T-helper 1 cell (primary cell): ENCODE results near the gene WARS2.

Source experiments
- DNase-seq, 5 donors: peaks; one replicate each; pipeline ENCODE4 v3.0.0-alpha.2; 2012 to 2020

Gene WARS2

GRCh38 chr1:119081700-119082099 lies 58.8 kb downstream of the WARS2 start:
- no peak for DNase-seq

DNA sequence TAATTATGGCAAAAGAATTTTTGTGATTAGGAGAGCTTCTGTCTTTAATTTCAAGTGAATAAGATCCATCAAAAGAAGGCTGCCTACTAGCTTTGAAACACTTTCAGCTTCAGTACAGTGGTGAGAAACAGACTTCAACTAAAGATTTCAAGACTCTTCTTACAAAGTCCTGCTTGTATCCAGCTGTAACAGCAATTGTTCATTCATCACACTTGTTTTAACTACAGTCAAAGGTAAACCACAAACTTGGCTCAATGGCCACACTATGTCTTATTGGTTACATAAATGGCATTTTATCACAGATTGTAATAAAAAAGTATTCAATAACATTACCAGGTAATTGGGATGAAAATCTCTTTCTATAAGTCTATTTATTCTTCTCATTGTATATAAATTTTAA lies 59.2 kb downstream of the WARS2 start:
- no peak for DNase-seq

- no peak for DNase-seq
Measured at GRCh38 chr1:119080586-119080985, 59.9 kb downstream of the WARS2 start.

DNA sequence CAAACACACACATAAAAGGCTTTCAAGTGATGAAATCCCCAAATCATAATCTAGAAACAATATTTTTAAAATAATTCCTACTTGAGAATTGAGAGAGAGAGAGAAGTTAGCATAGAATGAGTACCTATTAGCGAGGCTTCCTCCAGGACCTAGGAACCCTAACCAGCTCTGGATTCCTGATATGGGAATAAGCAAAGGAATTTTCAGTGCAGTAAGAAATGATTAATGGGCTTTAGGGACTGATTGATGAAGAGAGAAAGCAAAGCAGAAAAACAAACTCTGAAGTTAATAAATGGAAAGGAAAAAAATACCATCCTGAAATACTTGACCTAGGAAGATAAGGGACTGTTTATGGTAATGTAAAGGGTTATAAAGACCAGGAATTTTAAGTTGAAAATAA lies 60.6 kb downstream of the WARS2 start:
- no peak for DNase-seq

GRCh38 chr1:119075614-119076013 lies 64.8 kb downstream of the WARS2 start:
- DNase-seq: no peak

GRCh38 chr1:119071321-119071720 lies 69.1 kb downstream of the WARS2 start:
- no peak for DNase-seq

- no peak for DNase-seq
Measured at GRCh38 chr1:119069682-119070081, 70.8 kb downstream of the WARS2 start.

DNA sequence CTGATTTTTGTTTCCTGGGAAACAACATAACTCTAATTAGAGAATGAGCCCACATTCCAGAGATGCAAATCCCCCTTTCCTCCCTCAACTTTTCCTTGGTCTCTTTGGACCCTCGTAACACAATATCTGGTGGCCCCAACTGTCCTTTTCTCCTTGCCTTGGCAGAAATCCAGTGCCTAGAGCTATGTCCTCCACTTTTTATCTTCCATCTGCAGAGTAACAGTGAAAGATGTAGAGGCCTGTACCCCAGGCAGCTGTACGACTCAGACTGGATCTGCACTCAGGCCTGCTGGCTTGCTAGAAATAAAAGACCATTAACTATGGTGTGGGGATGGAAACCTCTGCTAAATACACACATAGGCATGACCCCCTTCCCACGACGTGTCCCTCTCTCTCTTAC lies 72.0 kb downstream of the WARS2 start:
- no peak for DNase-seq

- DNase-seq: no peak
Measured at GRCh38 chr1:119061700-119062099, 78.8 kb downstream of the WARS2 start.

- DNase-seq: no peak
Measured at GRCh38 chr1:119055568-119055967, 84.9 kb downstream of the WARS2 start.

DNA sequence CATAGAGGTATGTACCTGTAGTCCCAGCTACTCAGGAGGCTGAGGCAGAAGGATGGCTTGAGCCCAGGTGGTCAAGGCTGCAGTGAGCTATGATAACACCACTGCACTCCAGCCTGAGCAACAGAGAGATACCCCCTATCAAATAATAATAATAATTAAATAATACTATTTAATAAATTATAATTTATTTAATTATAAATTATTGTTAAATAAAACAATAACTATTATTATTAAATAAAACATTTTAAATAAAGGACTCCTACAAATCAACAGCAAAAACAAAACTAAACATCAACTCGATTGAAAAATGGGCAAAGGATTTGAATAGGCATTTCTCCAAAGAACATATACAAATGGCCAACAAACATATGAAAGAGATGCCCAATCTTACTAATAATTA lies 86.5 kb downstream of the WARS2 start:
- no peak for DNase-seq

DNA sequence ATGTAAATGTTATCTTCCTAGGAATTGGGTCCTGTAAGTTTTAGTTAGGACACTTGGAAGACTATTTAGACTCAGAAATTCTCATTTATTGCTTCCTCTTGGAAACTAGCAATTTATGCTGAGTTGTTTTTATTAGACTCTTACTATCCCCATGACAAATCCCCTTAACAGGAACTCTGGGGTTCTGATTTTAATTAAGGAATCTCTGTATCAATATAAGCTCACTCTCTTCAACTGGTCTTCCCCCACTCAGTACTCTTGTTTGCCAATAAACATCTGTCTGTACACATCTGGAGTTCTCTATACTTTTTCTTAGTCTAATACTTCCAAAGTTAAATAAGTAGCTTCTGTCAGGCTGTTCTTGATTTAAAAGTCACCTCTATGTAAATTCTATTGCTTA lies 88.2 kb downstream of the WARS2 start:
- no peak for DNase-seq

DNA sequence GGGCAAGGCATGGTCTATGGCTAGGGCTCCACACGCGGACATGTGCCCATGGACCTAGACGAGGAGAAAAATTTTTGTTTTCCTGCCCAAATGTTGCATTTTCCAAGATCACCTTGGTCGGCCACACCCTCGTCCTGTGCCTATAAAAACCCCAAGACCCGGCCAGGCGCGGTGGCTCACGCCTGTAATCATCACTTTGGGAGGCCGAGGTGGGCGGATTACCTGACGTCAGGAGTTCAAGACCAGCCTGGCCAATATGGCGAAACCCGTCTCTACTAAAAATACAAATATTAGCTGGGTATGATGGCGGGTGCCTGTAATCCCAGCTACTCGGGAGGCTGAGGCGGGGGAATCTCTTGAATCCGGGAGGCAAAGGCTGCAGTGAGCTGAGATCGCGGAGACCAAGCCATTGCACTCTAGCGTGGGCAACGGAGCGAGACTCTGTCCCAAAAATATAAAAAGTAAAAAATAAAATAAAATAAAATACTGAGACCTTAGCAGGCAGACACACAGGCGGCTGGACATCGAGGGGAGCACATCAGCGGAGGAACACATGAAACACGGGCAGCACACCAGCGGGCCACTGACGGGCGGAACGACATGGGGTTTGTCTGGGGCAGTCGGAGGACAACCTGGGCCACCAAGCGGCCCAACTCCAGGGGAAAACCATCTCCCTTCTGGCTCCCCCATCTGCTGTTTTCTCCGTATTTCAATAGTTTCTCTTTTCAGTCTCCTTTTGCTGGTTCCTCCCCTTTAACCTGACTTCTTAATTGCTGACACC lies 91.6 kb downstream of the WARS2 start:
- DNase-seq: no peak

- no peak for DNase-seq
Measured at GRCh38 chr1:119046785-119047438, 93.5 kb downstream of the WARS2 start.

- DNase-seq: no peak
Measured at GRCh38 chr1:119046429-119046784, 94.0 kb downstream of the WARS2 start.

DNA sequence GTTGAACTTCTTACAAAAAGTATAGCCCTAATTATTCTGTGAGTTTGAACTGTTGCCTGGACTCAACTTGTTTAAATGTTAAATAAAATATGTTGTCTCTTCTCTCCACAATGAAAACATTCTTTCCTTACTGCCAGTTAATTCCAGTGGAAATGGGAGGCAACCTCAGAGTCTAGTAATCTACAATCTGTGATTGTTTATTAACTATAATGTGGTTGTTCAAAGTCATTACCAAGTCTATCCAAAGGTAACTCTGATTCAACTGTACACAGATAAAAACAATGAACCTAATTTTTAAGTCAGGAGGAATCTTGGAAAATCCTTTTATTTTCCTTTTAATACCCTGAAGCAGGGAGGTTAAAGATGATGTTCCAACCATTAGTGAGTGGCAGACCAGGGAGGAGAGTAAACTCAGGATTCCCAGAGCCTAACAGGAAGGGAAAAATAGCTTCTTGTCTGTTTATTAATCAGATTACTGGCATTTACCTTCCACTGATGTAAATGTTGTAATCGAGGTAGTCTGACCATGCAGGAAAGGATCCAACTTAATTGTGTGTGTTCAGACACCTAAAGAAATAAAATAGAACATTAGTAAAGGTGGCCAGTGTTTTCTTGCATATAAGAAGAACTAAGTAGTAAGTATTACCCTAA lies 95.2 kb downstream of the WARS2 start:
- no peak for DNase-seq

- no peak for DNase-seq
Measured at GRCh38 chr1:119040906-119041305, 99.5 kb downstream of the WARS2 start.

- no peak for DNase-seq
Measured at GRCh38 chr1:119040489-119040888, 100.0 kb downstream of the WARS2 start.

- DNase-seq: no peak
Measured at GRCh38 chr1:119038363-119038762, 102.1 kb downstream of the WARS2 start.

DNA sequence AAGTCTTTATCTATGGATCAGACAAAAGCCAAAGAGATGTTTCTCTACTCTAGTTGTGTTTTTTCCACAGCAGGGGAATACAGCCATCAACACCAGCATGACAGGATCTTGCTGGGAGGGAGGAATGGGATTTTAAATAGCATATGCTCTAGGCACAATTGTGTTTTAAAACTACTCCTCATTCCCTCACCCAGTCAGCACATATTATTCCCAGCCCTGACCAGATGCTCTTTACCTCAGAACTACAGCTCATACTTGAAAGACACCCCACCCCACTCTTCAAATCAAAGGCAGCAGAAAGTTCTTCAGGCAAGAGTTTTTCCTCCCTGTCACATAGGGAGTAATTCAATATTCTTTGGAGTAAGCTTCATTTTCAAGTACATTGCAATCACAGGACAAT lies 106.1 kb downstream of the WARS2 start:
- no peak for DNase-seq

DNA sequence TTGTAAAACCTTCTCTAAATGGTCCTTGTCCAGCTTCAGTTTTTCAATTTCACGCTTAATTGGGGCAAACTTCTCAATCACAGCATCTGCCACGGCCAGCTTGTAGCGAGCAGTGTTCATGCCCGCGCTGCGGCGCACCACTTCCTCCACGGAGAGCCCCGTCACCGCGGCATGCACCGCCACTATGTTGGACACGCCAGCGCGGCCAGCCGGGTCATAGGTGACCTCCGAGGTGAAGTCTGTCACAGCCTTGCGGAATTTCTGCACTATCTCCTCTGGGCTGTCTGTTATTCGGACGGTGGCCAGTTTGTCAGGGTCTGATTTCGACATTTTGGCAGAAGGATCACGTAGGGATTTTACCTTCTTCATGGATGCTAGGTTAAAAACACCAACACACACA lies 107.5 kb downstream of the WARS2 start:
- DNase-seq: no peak

- no peak for DNase-seq
Measured at GRCh38 chr1:119027759-119028158, 112.7 kb downstream of the WARS2 start.

DNA sequence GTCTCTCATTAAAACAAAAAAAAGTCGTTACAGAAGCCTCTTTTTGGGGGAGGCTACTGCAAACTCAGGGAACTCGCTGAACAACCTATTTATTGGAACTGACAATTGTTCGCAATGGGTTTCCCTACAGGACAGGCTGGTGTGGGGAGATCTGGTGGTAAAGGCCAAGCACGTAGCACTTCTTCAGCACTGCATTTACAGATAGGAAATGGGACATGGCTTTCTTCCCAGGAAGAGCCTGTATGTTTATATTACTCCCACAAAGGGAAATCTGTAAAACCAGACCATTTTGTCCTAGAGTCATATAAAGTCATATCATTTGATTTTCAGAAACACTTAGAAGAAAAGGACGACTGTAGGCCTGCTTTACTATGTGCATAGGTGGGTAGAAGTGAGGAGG lies 113.5 kb downstream of the WARS2 start:
- DNase-seq: no peak

DNA sequence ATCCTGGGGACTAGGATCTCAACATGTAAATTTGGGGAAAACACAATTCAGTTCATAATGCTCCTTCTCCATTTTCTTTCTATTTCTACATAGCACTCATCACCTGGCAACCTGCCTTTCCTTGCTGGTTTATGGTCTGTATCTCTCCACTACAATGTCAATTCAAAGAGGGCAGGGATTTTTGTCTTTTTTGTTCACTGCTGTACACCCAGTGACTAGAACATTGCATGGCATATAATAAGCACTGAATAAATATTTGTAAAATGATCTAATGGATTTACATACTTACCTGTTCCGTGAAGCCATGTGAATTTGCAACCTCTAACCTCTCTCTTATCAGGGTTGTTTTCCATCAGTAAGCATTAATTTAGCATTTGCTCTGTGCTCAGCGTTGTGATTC lies 124.9 kb downstream of the WARS2 start:
- no peak for DNase-seq
